RKO (cell line): ENCODE results near the gene MVB12B.

ENCODE experiments used
- DNase-seq: peaks from one replicate; pipeline ENCODE4 v3.0.0-alpha.2; 2016; ENCODE audit warnings: low spot score

Gene MVB12B

DNA sequence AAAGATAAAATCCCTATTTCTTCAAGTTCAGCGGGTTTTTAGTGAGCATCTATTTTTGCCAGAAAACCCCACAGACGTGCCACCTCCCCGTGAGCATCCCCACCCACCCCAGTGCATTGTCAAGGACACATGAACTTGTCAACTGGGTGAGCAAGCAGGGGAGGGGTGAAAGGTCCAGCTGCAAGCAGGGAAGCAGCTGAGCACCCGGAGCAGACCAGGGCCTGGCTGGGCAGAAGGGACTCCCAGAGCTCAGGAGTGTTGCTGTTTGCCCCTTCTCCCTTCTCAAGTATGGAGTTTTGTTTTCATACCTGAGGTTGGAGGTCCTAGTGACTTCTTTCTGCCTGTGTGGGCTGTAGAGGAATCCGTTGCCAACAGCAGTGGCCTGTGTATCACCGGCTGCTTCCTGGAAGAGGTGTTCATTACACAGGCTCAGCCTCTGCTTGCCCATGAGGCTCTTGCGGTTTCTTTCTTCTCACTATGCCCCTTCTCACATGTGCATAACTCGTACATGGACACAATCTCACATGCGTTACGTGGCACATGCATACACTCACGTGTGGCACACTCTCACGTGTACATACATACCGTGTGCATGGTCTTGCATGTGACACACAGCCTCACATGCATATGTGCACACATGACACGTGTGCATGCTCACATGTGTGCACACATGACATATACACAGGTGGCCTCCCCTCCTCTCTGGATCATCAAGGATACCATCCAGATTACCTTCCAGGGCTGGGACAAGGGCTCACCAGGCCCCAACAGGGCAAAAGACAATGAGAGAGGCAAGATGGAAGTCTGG, 126.7 kb downstream of the MVB12B start:
- DNase-seq = no peak

DNA sequence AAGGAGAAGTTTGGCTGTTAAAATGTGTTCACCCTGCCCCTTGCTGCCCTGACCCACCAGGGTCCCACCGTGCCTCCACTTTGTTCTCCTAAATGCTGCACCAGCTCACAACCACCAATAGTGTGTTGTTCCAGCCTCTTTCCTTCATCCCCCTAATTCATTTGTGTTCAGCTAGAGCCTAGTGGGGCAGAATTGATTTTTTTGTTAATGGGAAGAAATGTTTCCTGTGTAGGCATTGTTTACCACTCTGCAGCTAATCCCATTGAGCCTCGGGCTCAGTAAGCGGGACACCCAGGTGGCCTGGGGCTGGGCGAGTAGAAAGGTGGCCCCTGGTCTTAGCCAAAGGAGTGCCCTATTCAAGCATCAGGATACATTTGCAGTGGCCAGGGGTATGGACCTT, 127.6 kb downstream of the MVB12B start:
- no peak for DNase-seq

- DNase-seq = no peak
Observed at GRCh38 chr9:126454795-126455194, 128.2 kb downstream of the MVB12B start.

DNA sequence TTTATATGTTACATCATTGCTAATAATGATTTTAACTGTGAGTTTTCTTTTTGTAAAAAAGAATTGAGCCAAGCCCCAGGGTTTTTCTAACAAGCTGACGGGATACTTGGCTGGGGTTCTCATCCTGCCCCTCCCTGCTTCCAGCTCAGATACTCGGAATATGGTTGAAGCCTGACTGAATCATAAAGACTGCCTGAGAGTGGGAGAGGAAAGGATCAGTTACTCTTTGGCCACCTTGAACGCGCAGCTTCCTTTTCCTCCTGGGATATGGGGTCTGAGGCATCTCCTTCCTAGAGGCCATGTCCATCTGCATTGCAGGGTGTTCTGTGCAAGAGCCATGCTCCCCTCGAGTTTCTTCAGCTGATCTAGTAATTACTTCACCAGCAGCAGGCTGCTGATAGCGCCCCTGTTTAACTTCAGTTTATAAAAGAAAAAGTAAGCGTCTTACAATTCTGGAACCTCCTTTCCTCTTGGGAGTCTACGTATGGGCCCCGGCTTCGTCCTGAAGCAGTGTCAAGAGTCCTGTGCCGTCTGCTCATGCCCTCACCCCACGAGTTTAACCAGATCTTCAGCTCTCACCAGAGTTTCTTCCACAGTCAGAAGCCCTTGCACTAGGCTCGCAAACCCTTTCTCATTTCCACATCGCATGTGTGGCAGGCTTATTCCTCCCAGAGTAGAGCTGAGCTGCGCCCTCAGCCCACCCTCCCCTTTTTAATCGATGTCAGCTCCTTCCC, 130.0 kb downstream of the MVB12B start:
- no peak for DNase-seq

- no peak for DNase-seq
Observed at GRCh38 chr9:126457175-126457547, 130.5 kb downstream of the MVB12B start.

DNA sequence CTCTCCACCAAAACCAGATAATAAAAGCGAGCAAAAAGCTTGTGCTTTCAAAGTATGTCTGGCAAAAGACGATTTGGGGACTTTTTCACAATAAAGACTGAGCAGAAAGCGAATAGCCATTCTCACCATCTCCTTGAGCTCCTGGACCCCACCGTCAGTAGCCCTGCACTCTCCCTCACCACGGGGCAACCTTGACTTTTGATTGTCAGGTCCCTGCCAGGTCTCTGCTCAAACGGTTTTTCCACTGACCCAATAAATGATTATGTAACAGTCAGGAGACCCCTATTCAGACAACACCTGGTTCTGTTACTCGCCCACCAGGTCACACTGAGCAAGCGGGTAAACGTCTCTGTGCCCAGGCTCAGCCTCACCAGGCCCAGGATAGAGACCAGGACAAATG, 131.3 kb downstream of the MVB12B start:
- DNase-seq = no peak

- DNase-seq = no peak
Observed at GRCh38 chr9:126459126-126459525, 132.5 kb downstream of the MVB12B start.

DNA sequence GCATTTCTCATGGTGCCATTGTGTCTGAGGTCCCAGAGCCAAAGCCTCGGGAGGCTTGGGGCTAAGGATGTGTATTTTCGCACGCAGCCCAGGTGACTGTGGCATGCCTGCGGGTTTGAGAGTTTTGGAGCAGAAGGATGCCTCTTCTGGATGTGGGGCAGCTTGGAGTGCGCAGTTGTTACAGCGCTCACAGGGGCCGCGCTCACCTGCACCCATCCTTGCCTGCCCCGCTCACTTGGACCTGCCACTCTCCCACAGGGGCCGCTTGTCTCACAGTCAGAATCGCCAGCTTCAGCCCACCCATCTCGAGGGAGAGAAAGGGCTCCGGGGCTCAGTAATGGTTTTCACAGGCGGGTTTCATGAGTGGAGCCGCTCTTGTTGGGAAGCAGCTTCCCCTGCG, 132.9 kb downstream of the MVB12B start:
- DNase-seq = no peak

DNA sequence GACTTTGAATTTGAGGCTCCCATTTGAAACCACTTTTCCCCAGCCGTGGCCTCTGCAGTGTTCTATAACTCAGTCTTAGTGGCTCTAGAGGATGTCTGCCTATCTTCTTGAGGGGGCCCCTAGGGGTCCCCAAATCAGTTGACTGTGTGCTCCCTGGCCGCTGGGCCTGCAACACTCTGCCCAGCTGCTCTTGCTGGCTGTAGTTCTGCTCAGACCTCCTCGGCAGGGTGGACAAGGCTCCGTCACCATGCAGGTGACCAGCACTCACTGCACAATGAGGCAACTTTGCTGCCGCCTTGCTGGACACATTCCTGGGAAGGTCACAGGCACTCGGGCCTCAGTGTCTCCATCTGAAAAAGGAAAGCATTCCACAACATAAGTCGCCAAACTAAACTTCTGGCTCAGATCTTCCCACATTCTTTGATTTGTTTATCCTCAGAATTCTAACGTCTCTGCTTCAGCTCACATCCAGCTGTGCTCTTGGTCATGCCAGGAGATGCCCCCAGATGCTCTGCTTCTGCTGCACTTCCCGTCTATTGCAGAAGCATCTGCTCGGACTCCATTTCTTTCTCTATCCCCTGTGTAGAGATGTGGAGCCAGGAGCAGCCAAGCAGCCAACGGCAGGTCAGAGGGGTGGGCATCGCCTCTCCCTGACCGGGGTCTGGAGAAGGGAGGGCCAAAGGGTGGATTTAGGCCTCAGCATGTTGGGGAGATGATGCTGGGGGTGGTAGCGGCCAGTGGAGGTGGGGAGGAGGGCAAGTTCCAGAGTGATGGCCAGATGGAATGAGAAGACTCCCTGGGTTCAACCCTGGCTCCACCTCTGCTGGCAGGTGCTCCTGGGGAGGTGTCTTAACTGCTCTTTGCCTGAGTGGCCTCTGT, 133.6 kb downstream of the MVB12B start:
- no peak for DNase-seq

DNA sequence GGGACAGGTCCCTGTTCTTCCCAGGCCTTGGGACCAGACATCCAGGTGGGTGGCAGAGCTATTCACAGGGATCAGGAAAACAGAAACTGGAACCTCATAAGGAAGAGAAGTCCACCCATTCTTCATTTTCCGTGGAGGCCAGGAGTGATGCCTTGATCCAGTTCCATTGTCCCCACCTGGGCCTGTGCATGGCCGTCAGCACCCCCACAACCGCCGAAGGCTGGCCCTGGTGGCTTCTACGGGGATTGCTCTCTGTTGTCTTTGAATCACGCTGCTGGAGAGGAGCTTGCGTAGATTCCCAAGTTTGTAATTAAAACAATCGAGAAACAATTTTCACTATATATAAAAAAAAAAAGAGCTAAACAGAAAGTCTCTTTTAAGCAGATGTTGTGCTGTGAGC, 134.4 kb downstream of the MVB12B start:
- DNase-seq = no peak

DNA sequence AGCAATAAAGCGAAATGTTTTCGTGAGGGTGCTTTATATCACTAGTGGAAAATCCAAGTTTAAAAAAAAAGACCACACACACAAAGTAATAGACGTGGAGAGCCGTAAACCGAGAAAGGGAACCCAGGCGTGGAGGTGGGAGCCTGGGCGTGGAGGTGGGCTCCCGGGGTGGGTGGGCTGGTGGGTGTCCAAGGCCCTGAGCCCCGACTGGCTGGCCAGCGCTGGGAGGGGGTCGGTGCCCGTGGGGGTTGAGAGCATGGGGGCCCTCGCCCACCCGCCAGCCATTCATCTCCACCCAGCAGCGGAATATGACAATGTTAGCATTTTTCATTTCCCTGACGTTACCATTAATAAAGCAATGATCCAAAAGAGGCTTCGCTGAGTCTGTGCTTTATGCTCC, 135.0 kb downstream of the MVB12B start:
- DNase-seq = no peak

DNA sequence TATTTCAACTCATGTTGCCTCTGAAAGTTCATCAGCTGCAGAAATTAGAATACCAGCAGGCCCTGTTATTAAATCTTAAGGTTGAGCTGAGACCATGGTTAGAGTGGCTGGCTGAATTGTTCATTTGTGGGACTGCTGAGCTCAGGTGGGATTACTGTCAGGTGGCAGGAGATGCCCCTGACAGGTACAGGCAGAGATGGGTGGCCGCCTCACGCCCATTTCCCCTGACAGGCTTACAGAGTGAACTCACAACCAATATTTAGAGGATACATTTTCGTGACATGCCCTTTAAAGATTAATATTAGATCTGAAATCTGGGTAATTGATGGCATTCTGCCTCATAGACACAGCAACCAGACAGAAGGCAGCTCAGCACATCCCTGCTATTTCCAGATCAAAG, 136.0 kb downstream of the MVB12B start:
- no peak for DNase-seq

DNA sequence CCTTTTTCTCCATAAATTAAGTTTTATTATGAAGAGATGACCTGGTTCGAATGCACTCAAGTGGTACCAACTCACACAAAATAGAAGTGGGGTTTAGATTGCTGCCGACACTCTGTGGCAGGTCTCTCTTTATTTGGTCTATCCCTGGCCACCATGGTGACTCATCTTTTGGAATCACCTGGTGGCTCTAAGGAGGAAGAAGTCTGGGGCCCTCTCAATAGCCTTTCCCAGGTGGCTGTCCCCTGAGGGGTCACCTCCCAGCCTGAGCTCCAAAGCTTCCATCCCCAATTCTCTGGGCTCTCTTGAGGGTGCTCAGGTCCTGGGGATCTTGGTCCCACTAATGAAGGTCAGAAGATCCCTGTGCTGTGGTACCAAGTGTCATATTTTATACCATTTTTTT, 136.8 kb downstream of the MVB12B start:
- no peak for DNase-seq

- DNase-seq = no peak
Observed at GRCh38 chr9:126464694-126465441, 138.2 kb downstream of the MVB12B start.

DNA sequence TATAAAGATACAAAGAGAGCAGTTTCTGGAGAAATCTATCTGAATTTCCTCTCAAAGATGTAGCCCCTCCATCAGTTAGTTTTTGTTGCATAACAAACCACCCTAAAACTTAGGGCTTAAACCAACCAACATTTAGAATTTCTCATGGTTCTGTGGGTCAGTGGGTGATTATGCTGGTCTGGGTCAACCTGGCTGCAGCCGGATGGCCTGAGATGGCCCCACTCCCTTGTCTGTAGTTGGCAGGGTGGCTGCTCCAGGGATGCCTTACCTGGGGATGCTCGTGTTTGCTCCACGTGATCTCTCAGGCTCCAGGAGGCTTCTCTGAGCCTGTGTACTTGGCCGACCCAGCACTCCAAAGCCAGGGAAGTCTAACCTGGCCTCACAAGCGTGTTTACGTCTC, 139.3 kb downstream of the MVB12B start:
- DNase-seq = no peak

- DNase-seq = no peak
Observed at GRCh38 chr9:126468141-126468825, 141.7 kb downstream of the MVB12B start.

DNA sequence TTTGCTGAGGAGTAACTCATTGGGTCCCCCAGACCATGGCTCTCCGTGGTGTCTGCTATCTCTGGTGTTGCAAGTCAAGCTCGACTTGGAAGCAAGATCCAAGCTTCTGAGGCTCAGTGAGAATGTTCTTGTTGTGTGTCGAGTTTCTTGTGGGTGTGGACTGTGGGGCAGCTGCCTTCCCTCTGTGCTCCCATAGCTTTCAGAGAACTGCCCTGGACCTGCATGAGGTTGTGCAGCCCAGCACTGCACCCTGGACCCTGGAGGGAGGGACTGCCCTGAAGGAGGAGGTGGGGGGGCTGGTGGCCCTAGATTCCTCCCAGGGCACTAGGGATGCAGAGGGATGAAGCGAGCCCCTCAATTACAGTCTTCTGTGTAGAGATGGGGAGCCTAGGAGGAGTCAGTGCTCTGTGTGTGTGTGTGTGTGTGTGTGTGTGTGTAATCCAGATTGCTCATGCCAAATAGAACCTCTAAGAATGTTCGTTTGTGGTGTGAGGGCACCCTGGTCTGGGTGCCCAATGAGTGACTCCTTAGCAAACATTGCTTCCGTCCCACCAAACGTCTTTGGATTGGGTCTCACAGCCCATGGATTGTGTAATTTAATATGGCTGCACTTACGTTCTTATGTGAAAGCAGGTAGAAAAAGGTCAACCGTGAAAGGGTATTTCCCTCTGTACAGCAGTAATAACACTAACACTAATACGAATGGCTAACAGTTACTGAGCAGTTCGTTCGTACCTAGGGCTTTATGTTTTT, 143.8 kb downstream of the MVB12B start:
- DNase-seq = no peak

DNA sequence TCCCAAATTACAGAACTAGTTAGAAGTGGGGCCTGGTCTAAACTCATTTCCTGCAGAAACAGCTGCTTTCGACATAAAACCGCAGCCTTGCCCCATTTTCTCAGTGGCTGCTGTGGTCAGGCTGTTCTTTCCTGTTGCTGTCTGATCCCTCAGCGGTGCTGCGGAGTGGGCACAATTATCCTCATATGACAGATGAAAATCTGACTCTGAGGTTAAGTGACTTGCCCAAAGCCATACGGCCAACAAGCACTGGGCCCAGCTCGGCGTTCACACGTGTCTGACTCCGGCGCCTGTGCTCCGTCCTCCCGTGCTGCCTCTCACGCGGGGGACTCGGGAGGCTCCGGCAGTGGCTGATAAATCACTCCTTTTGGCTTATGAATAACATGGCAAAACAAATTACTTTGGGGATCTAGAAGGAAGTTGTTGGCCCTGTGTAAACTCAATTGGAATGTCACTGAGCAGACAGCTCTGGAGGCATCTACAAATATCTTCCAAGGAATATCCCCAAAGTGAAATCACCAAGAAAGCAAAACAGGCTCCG, 144.5 kb downstream of the MVB12B start:
- no peak for DNase-seq

DNA sequence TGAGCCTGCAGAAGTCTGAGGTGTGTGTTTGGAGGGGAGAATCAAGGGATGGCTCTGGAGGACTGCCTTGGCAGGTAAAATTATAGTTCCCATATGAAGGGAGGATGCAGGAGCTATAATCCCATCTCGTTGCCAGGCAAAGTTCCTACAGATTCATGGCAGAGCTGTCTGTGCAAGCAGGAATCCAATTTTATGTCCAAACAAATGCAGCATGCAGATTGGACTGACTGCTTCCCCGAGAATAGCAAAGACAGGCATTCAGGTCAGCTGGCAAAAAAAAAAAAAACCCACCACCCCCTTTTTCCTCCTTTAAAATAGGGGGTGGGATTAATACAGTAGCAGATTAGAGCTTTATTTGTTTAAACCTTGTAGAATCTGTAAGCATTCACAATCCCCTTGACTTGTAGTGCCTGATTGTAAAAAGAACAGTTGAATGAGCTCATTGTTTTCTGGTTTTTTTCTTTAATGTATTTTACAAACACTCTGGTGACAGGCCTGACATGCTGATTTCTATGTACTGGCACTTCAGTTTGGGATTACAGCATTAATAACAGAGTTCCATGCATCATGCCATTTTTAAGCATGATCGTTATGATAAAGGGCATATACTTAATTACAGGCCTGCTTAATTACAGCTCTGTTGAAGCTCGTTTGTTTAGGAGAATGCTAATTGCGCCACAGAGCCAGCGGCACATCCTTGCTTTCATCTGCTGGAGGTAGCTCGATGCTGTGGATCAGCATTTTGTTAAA, 145.7 kb downstream of the MVB12B start:
- no peak for DNase-seq

- DNase-seq = no peak
Observed at GRCh38 chr9:126472948-126473298, 146.3 kb downstream of the MVB12B start.
